ENCODE data around the gene FBXL14.

FBXL14 gene

GRCh38 chr12:1620092-1620491 lies 25.7 kb upstream of the FBXL14 start:
- H3K27me3 ChIP-seq (replicated peaks; ENCODE audit: control insufficient read depth, insufficient read depth, low read length, poor library complexity, severe bottlenecking): no peaks in the 10 kb centered on the region
- H3K9me3 ChIP-seq (ENCODE audit: control insufficient read depth, low read length): no peaks in the 10 kb centered on the region
- DNase-seq: no peak
- no peak overlapping the region for H3K27ac ChIP-seq (ENCODE audit: insufficient read depth, low read length, poor library complexity, severe bottlenecking)
- H3K36me3 ChIP-seq (ENCODE audit: control insufficient read depth, insufficient read depth, low read length): no peaks in the 10 kb centered on the region
- no peak overlapping the region for H3K4me3 ChIP-seq (ENCODE audit: insufficient read depth, low read depth, low read length, poor library complexity, severe bottlenecking)
- no peaks in the 10 kb centered on the region for H3K4me1 ChIP-seq (ENCODE audit: control insufficient read depth, insufficient read depth, low read length, poor library complexity, severe bottlenecking)

- Histone ChIP-seq H3K9me3 (ENCODE audit: control insufficient read depth, low read length) (no peaks in the 10 kb centered on the region), H3K4me1 (ENCODE audit: control insufficient read depth, insufficient read depth, low read length, poor library complexity, severe bottlenecking) (no peaks in the 10 kb centered on the region), H3K27me3 (replicated peaks; ENCODE audit: control insufficient read depth, insufficient read depth, low read length, poor library complexity, severe bottlenecking) (no peaks in the 10 kb centered on the region), H3K36me3 (ENCODE audit: control insufficient read depth, insufficient read depth, low read length) (no peaks in the 10 kb centered on the region), H3K27ac (ENCODE audit: insufficient read depth, low read length, poor library complexity, severe bottlenecking) (no peak overlapping the region), H3K4me3 (ENCODE audit: insufficient read depth, low read depth, low read length, poor library complexity, severe bottlenecking) (no peak overlapping the region)
- DNase-seq: no peak
These were observed 25.2 kb upstream of the FBXL14 start for GRCh38 chr12:1619587-1619986.

- no peak for DNase-seq
- H3K27me3 ChIP-seq (replicated peaks; ENCODE audit: control insufficient read depth, insufficient read depth, low read length, poor library complexity, severe bottlenecking): no peaks in the 10 kb centered on the region
- no peaks in the 10 kb centered on the region for H3K4me1 ChIP-seq (ENCODE audit: control insufficient read depth, insufficient read depth, low read length, poor library complexity, severe bottlenecking)
- H3K9me3 ChIP-seq (ENCODE audit: control insufficient read depth, low read length): no peaks in the 10 kb centered on the region
- no peak overlapping the region for H3K27ac ChIP-seq (ENCODE audit: insufficient read depth, low read length, poor library complexity, severe bottlenecking)
- no peaks in the 10 kb centered on the region for H3K36me3 ChIP-seq (ENCODE audit: control insufficient read depth, insufficient read depth, low read length)
- no peak overlapping the region for H3K4me3 ChIP-seq (ENCODE audit: insufficient read depth, low read depth, low read length, poor library complexity, severe bottlenecking)
These were observed 24.8 kb upstream of the FBXL14 start for GRCh38 chr12:1619159-1619558.

GRCh38 chr12:1618489-1618888 lies 24.1 kb upstream of the FBXL14 start:
- no peaks in the 10 kb centered on the region for H3K27me3 ChIP-seq (replicated peaks; ENCODE audit: control insufficient read depth, insufficient read depth, low read length, poor library complexity, severe bottlenecking)
- no peaks in the 10 kb centered on the region for H3K4me1 ChIP-seq (ENCODE audit: control insufficient read depth, insufficient read depth, low read length, poor library complexity, severe bottlenecking)
- no peaks in the 10 kb centered on the region for H3K36me3 ChIP-seq (ENCODE audit: control insufficient read depth, insufficient read depth, low read length)
- H3K9me3 ChIP-seq (ENCODE audit: control insufficient read depth, low read length): no peaks in the 10 kb centered on the region
- no peak overlapping the region for H3K27ac ChIP-seq (ENCODE audit: insufficient read depth, low read length, poor library complexity, severe bottlenecking)
- no peak overlapping the region for H3K4me3 ChIP-seq (ENCODE audit: insufficient read depth, low read depth, low read length, poor library complexity, severe bottlenecking)
- DNase-seq: no peak

- Histone ChIP-seq H3K4me3 (ENCODE audit: insufficient read depth, low read depth, low read length, poor library complexity, severe bottlenecking) (no peak overlapping the region), H3K27me3 (replicated peaks; ENCODE audit: control insufficient read depth, insufficient read depth, low read length, poor library complexity, severe bottlenecking) (no peaks in the 10 kb centered on the region), H3K27ac (ENCODE audit: insufficient read depth, low read length, poor library complexity, severe bottlenecking) (no peak overlapping the region), H3K36me3 (ENCODE audit: control insufficient read depth, insufficient read depth, low read length) (no peaks in the 10 kb centered on the region), H3K4me1 (ENCODE audit: control insufficient read depth, insufficient read depth, low read length, poor library complexity, severe bottlenecking) (no peaks in the 10 kb centered on the region), H3K9me3 (ENCODE audit: control insufficient read depth, low read length) (no peaks in the 10 kb centered on the region)
- no peak for DNase-seq
These were observed 22.1 kb upstream of the FBXL14 start for GRCh38 chr12:1616233-1617066.

GRCh38 chr12:1614360-1614759 lies 20.0 kb upstream of the FBXL14 start:
- no peaks in the 10 kb centered on the region for H3K36me3 ChIP-seq (ENCODE audit: control insufficient read depth, insufficient read depth, low read length)
- no peak for DNase-seq
- H3K4me3 ChIP-seq (ENCODE audit: insufficient read depth, low read depth, low read length, poor library complexity, severe bottlenecking): no peak overlapping the region
- no peak overlapping the region for H3K27ac ChIP-seq (ENCODE audit: insufficient read depth, low read length, poor library complexity, severe bottlenecking)
- H3K27me3 ChIP-seq (replicated peaks; ENCODE audit: control insufficient read depth, insufficient read depth, low read length, poor library complexity, severe bottlenecking): no peaks in the 10 kb centered on the region
- no peaks in the 10 kb centered on the region for H3K4me1 ChIP-seq (ENCODE audit: control insufficient read depth, insufficient read depth, low read length, poor library complexity, severe bottlenecking)
- no peaks in the 10 kb centered on the region for H3K9me3 ChIP-seq (ENCODE audit: control insufficient read depth, low read length)

GRCh38 chr12:1613860-1614259 lies 19.5 kb upstream of the FBXL14 start:
- Histone ChIP-seq H3K4me1 (ENCODE audit: control insufficient read depth, insufficient read depth, low read length, poor library complexity, severe bottlenecking) (no peaks in the 10 kb centered on the region), H3K27me3 (replicated peaks; ENCODE audit: control insufficient read depth, insufficient read depth, low read length, poor library complexity, severe bottlenecking) (no peaks in the 10 kb centered on the region)

GRCh38 chr12:1611803-1612572 lies 17.6 kb upstream of the FBXL14 start:
- Histone ChIP-seq H3K4me1 (ENCODE audit: control insufficient read depth, insufficient read depth, low read length, poor library complexity, severe bottlenecking) (no peaks in the 10 kb centered on the region), H3K9me3 (ENCODE audit: control insufficient read depth, low read length) (no peaks in the 10 kb centered on the region), H3K27me3 (replicated peaks; ENCODE audit: control insufficient read depth, insufficient read depth, low read length, poor library complexity, severe bottlenecking) (no peaks in the 10 kb centered on the region), H3K4me3 (ENCODE audit: insufficient read depth, low read depth, low read length, poor library complexity, severe bottlenecking) (no peak overlapping the region), H3K36me3 (ENCODE audit: control insufficient read depth, insufficient read depth, low read length) (no peaks in the 10 kb centered on the region), H3K27ac (ENCODE audit: insufficient read depth, low read length, poor library complexity, severe bottlenecking) (no peak overlapping the region)
- no peak for DNase-seq

More at GRCh38 chr12:1613860-1614259, 19.5 kb upstream of the FBXL14 start:
- Histone ChIP-seq H3K4me3 (ENCODE audit: insufficient read depth, low read depth, low read length, poor library complexity, severe bottlenecking) (no peak overlapping the region), H3K36me3 (ENCODE audit: control insufficient read depth, insufficient read depth, low read length) (no peaks in the 10 kb centered on the region), H3K27ac (ENCODE audit: insufficient read depth, low read length, poor library complexity, severe bottlenecking) (no peak overlapping the region), H3K9me3 (ENCODE audit: control insufficient read depth, low read length) (no peaks in the 10 kb centered on the region)
- no peak for DNase-seq

GRCh38 chr12:1610072-1610643 lies 15.8 kb upstream of the FBXL14 start:
- H3K27me3 ChIP-seq (replicated peaks; ENCODE audit: control insufficient read depth, insufficient read depth, low read length, poor library complexity, severe bottlenecking): no peaks in the 10 kb centered on the region
- H3K9me3 ChIP-seq (ENCODE audit: control insufficient read depth, low read length): no peaks in the 10 kb centered on the region
- no peak overlapping the region for H3K27ac ChIP-seq (ENCODE audit: insufficient read depth, low read length, poor library complexity, severe bottlenecking)

GRCh38 chr12:1608713-1609119 lies 14.3 kb upstream of the FBXL14 start:
- H3K27ac ChIP-seq (ENCODE audit: insufficient read depth, low read length, poor library complexity, severe bottlenecking): no peak overlapping the region
- no peak overlapping the region for H3K4me3 ChIP-seq (ENCODE audit: insufficient read depth, low read depth, low read length, poor library complexity, severe bottlenecking)
- no peaks in the 10 kb centered on the region for H3K27me3 ChIP-seq (replicated peaks; ENCODE audit: control insufficient read depth, insufficient read depth, low read length, poor library complexity, severe bottlenecking)
- H3K4me1 ChIP-seq (ENCODE audit: control insufficient read depth, insufficient read depth, low read length, poor library complexity, severe bottlenecking): peaks cover 5% of the 10 kb centered on the region
- no peaks in the 10 kb centered on the region for H3K9me3 ChIP-seq (ENCODE audit: control insufficient read depth, low read length)
- no peak for DNase-seq
- no peaks in the 10 kb centered on the region for H3K36me3 ChIP-seq (ENCODE audit: control insufficient read depth, insufficient read depth, low read length)

More at GRCh38 chr12:1610072-1610643, 15.8 kb upstream of the FBXL14 start:
- Histone ChIP-seq H3K4me3 (ENCODE audit: insufficient read depth, low read depth, low read length, poor library complexity, severe bottlenecking) (no peak overlapping the region), H3K36me3 (ENCODE audit: control insufficient read depth, insufficient read depth, low read length) (no peaks in the 10 kb centered on the region), H3K4me1 (ENCODE audit: control insufficient read depth, insufficient read depth, low read length, poor library complexity, severe bottlenecking) (peaks cover 3% of the 10 kb centered on the region)
- DNase-seq: no peak
